Nephron progenitor cell (in vitro differentiated cells): ENCODE results near the gene TMCO4.

Source experiments
- DNase-seq: peaks from one replicate; pipeline ENCODE4 v3.0.0; 2021
- H3K27ac Mint-ChIP-seq: 2 replicates; pipeline ENCODE4 v1.8.0; 2021; ENCODE audit warnings: mild to moderate bottlenecking, moderate library complexity, mixed read lengths
- H3K27me3 Mint-ChIP-seq: 2 replicates; pipeline ENCODE4 v1.8.0; 2021; ENCODE audit warnings: mild to moderate bottlenecking, low read depth, mixed read lengths; ENCODE audit not compliant: poor library complexity
- H3K36me3 Mint-ChIP-seq: 2 replicates; pipeline ENCODE4 v1.8.0; 2021; ENCODE audit warnings: low read depth, mixed read lengths
- H3K4me1 Mint-ChIP-seq: 2 replicates; pipeline ENCODE4 v1.8.0; 2021; ENCODE audit warnings: mixed read lengths
- H3K4me3 Mint-ChIP-seq: 2 replicates; pipeline ENCODE4 v1.8.0; 2021; ENCODE audit warnings: mild to moderate bottlenecking, moderate library complexity, mixed read lengths
- H3K9me3 Mint-ChIP-seq: 2 replicates; pipeline ENCODE4 v1.8.0; 2021; ENCODE audit warnings: mild to moderate bottlenecking, moderate library complexity, mixed read lengths
- CTCF ChIP-seq: fragments of 200-600 bp; sonication (generic); IDR thresholded peaks from 2 replicates; pipeline ENCODE4 v1.5.0; 2021; ENCODE audit warnings: antibody characterized with exemption

Gene TMCO4

DNA sequence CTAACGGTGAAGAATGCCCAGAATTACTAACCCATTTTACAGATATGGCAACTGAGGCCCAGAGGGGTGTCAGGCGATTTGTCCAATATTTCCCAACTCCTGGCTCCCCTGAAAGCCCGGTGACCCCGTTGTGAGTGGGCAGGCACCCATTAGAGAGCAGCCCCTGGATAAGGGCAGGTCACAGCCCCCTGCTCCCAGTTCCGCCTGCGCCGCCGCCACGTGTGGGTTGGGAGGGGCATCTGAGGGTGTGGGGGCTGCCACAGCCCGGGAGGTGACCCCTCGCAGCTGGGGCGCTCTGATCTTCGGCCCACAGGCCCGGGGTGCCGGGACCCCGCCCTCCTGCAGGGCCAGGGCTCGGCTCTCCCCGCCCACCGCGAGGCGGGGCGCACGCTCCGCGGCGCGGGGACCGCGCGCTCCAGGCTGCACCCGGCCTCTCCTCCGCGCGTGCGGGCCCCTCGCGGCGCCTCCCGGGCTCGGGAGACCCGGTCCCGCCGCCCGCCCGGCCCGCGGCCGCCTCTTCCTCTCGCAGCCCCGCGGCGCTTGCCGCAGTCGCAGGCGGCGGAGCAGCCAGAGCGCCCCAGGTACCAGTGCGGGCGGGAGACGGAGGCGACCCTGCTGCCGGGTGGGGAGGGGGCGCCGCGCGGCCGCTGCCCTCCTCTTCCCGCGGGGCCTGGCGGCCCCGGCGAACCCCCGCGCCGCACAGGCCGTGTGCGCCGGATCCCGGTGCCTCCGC, 135.1 kb downstream of the TMCO4 start, which contains the start of gene HTR6:
Gene HTR6 (plus strand): TSS at position 423 of the 733 bp plus-strand sequence. CDS start 879 bp downstream, outside the sequence.
- H3K4me3 Mint-ChIP-seq: peak within 1 kb of the TSS; percentile 70
- TF ChIP-seq CTCF: no peak
- H3K27me3 Mint-ChIP-seq: peaks cover 93% of the 10 kb centered on the region
- DNase-seq: peak; percentile 60
- H3K27ac Mint-ChIP-seq: no peak within 1 kb of the TSS
- no peaks in the 10 kb centered on the region for H3K36me3 Mint-ChIP-seq
- H3K9me3 Mint-ChIP-seq: peaks cover 4% of the 10 kb centered on the region
- H3K4me1 Mint-ChIP-seq: peaks cover 2% of the 10 kb centered on the region

GRCh38 chr1:19662313-19662712, 137.4 kb downstream of the TMCO4 start:
- no peak for DNase-seq
- Mint-ChIP-seq H3K4me1 (peaks cover 17% of the 10 kb centered on the region), H3K9me3 (peaks cover 4% of the 10 kb centered on the region), H3K27ac (no peak overlapping the region), H3K27me3 (peaks cover 76% of the 10 kb centered on the region), H3K4me3 (no peak overlapping the region), H3K36me3 (no peaks in the 10 kb centered on the region)
- no peak for TF ChIP-seq CTCF

GRCh38 chr1:19661721-19662228, 137.9 kb downstream of the TMCO4 start:
- no peaks in the 10 kb centered on the region for H3K36me3 Mint-ChIP-seq
- DNase-seq: no peak
- TF ChIP-seq CTCF: peak; percentile 80
- peaks cover 2% of the 10 kb centered on the region for H3K9me3 Mint-ChIP-seq
- peaks cover 71% of the 10 kb centered on the region for H3K27me3 Mint-ChIP-seq
- no peak overlapping the region for H3K4me3 Mint-ChIP-seq
- peaks cover 22% of the 10 kb centered on the region for H3K4me1 Mint-ChIP-seq
- no peak overlapping the region for H3K27ac Mint-ChIP-seq

DNA sequence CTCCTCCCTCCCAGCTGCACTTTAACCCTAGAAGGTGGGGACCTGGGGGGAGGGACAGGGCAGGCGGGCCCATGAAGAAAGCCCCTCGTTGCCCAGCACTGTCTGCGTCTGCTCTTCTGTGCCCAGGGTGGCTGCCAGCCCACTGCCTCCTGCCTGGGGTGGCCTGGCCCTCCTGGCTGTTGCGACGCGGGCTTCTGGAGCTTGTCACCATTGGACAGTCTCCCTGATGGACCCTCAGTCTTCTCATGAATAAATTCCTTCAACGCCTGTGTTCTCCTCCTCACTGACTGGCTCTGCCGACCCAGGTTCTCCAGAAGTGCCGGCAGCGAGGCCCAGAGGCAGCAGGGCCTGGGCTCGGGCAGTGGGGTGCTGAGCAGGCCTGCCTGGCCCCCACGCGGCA, 141.5 kb downstream of the TMCO4 start:
- no peak for DNase-seq
- Mint-ChIP-seq H3K9me3 (no peaks in the 10 kb centered on the region), H3K27me3 (peaks cover 43% of the 10 kb centered on the region), H3K4me1 (peaks cover 30% of the 10 kb centered on the region), H3K27ac (no peak overlapping the region), H3K4me3 (no peak overlapping the region), H3K36me3 (no peaks in the 10 kb centered on the region)
- no peak for TF ChIP-seq CTCF

- Mint-ChIP-seq H3K36me3 (no peaks in the 10 kb centered on the region), H3K4me1 (peaks cover 30% of the 10 kb centered on the region), H3K27me3 (peaks cover 36% of the 10 kb centered on the region), H3K9me3 (no peaks in the 10 kb centered on the region), H3K4me3 (no peak overlapping the region), H3K27ac (no peak overlapping the region)
- TF ChIP-seq CTCF: no peak
- no peak for DNase-seq
These were observed 142.2 kb downstream of the TMCO4 start for GRCh38 chr1:19657511-19657910.
